WERI-Rb-1 (cell line): ENCODE measurements around the gene ZNF407.

Source experiments
- DNase-seq: peaks from one replicate; pipeline ENCODE4 v3.0.0-alpha.2; 2020
- H3K27ac ChIP-seq: fragments of 250-450 bp; sonication (Bioruptor Pico); 2 replicates; pipeline ENCODE4 v1.5.1; 2020; ENCODE audit warnings: mild to moderate bottlenecking, moderate library complexity
- H3K27me3 ChIP-seq: fragments of 250-450 bp; sonication (Bioruptor Pico); 2 replicates; pipeline ENCODE4 v1.5.1; 2021; ENCODE audit warnings: mild to moderate bottlenecking, low read depth, moderate library complexity; ENCODE audit not compliant: insufficient read depth, severe bottlenecking
- H3K36me3 ChIP-seq: fragments of 250-450 bp; sonication (Bioruptor Pico); 2 replicates; pipeline ENCODE4 v1.5.1; 2020; ENCODE audit warnings: mild to moderate bottlenecking, moderate library complexity
- H3K4me3 ChIP-seq: 2 replicates; pipeline ENCODE4 v1.5.1; 2011; ENCODE audit warnings: low read depth, mild to moderate bottlenecking, control low read depth, low read length
- H3K9me3 ChIP-seq: fragments of 250-450 bp; sonication (Bioruptor Pico); 2 replicates; pipeline ENCODE4 v1.5.1; 2021; ENCODE audit warnings: mild to moderate bottlenecking, moderate library complexity; ENCODE audit not compliant: severe bottlenecking
- TF ChIP-seq, protein P1 (sequence below): IDR thresholded peaks from 2 replicates; pipeline ENCODE4 v1.5.1; 2011; ENCODE audit warnings: low read depth, mild to moderate bottlenecking, control low read depth, inconsistent platforms, low read length

The ZNF407 gene

GRCh38 chr18:75062297-75062886 lies 464.7 kb downstream of the ZNF407 start:
- no peaks in the 10 kb centered on the region for H3K27me3 ChIP-seq
- no peak for DNase-seq
- no peak overlapping the region for H3K4me3 ChIP-seq
- no peak overlapping the region for H3K27ac ChIP-seq
- peaks cover 2% of the 10 kb centered on the region; the same call in 1 of the 2 replicates for H3K36me3 ChIP-seq
- no peaks in the 10 kb centered on the region for H3K9me3 ChIP-seq
- TF ChIP-seq, protein P1, sequence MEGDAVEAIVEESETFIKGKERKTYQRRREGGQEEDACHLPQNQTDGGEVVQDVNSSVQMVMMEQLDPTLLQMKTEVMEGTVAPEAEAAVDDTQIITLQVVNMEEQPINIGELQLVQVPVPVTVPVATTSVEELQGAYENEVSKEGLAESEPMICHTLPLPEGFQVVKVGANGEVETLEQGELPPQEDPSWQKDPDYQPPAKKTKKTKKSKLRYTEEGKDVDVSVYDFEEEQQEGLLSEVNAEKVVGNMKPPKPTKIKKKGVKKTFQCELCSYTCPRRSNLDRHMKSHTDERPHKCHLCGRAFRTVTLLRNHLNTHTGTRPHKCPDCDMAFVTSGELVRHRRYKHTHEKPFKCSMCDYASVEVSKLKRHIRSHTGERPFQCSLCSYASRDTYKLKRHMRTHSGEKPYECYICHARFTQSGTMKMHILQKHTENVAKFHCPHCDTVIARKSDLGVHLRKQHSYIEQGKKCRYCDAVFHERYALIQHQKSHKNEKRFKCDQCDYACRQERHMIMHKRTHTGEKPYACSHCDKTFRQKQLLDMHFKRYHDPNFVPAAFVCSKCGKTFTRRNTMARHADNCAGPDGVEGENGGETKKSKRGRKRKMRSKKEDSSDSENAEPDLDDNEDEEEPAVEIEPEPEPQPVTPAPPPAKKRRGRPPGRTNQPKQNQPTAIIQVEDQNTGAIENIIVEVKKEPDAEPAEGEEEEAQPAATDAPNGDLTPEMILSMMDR: no peak

- Histone ChIP-seq H3K27ac (no peak overlapping the region), H3K4me3 (no peak overlapping the region), H3K9me3 (no peaks in the 10 kb centered on the region), H3K36me3 (peaks cover 2% of the 10 kb centered on the region; the same call in 1 of the 2 replicates), H3K27me3 (no peaks in the 10 kb centered on the region)
- TF ChIP-seq, protein P1: no peak
- DNase-seq: no peak
These were observed 465.5 kb downstream of the ZNF407 start for GRCh38 chr18:75063196-75063595.

- DNase-seq: no peak
- no peak overlapping the region for H3K4me3 ChIP-seq
- H3K27ac ChIP-seq: no peak overlapping the region
- H3K36me3 ChIP-seq: peaks cover 2% of the 10 kb centered on the region; the same call in 1 of the 2 replicates
- no peaks in the 10 kb centered on the region for H3K27me3 ChIP-seq
- TF ChIP-seq, protein P1: no peak
- no peaks in the 10 kb centered on the region for H3K9me3 ChIP-seq
These were observed 466.2 kb downstream of the ZNF407 start for GRCh38 chr18:75063615-75064512.

GRCh38 chr18:75064513-75064905 lies 466.8 kb downstream of the ZNF407 start:
- no peak for DNase-seq
- TF ChIP-seq, protein P1: no peak

DNA sequence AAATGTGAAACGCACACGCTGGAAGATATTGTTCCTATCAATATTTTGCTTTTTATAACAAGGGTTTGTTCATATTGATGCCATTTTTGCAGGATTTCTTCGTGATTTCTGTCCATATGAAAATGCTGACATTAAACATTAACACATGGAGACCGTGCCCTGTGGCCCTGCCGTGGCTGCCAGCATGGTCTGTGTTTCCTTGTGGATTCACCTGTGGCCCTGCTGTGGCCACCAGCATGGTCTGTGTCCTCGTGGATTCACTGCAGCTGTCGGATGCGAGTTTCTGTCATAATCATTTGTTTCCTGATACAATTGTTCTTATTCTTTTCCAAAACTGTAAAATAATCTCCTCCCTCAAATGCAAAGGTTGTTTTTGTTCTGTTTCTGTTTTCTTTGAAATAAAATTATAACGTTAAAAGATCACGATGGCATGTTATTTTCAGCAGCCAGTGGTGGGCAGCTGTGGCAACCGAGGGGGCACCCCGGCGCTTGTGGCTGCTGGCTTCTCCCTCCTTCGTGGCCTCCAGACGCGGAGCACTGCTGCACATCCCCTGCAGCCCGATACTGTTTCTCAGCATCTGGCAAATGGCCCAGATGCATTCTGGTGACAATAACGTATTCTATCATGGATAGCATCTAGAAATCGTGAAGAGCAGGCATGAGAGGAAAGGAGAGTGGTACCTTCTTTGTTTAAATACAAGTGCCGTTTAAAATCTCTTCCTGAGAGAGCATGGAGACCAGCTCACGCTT lies 467.8 kb downstream of the ZNF407 start:
- TF ChIP-seq, protein P1: no peak
- peaks cover 2% of the 10 kb centered on the region; the same call in 1 of the 2 replicates for H3K36me3 ChIP-seq
- no peak for DNase-seq
- H3K9me3 ChIP-seq: no peaks in the 10 kb centered on the region
- no peaks in the 10 kb centered on the region for H3K27me3 ChIP-seq
- no peak overlapping the region for H3K4me3 ChIP-seq
- H3K27ac ChIP-seq: no peak overlapping the region

More at GRCh38 chr18:75064513-75064905, 466.8 kb downstream of the ZNF407 start:
- Histone ChIP-seq H3K4me3 (no peak overlapping the region), H3K27ac (no peak overlapping the region), H3K36me3 (peaks cover 2% of the 10 kb centered on the region; the same call in 1 of the 2 replicates), H3K27me3 (no peaks in the 10 kb centered on the region), H3K9me3 (no peaks in the 10 kb centered on the region)
